ENCODE measurements around the gene YTHDF2. TPM values are rescaled to one million over a fixed set of nuclear protein-coding genes. Genes with fewer than 3 reads are reported as not detected.
"Not testable (repeated sequence)": the region's sequence is repeated elsewhere in the genome, so short reads cannot be mapped to it uniquely, and the experiment has no call there.

The YTHDF2 gene
- total and polyA plus RNA-seq, 8 donors = 17.3 to 40.6 (median 23.6) TPM

DNA sequence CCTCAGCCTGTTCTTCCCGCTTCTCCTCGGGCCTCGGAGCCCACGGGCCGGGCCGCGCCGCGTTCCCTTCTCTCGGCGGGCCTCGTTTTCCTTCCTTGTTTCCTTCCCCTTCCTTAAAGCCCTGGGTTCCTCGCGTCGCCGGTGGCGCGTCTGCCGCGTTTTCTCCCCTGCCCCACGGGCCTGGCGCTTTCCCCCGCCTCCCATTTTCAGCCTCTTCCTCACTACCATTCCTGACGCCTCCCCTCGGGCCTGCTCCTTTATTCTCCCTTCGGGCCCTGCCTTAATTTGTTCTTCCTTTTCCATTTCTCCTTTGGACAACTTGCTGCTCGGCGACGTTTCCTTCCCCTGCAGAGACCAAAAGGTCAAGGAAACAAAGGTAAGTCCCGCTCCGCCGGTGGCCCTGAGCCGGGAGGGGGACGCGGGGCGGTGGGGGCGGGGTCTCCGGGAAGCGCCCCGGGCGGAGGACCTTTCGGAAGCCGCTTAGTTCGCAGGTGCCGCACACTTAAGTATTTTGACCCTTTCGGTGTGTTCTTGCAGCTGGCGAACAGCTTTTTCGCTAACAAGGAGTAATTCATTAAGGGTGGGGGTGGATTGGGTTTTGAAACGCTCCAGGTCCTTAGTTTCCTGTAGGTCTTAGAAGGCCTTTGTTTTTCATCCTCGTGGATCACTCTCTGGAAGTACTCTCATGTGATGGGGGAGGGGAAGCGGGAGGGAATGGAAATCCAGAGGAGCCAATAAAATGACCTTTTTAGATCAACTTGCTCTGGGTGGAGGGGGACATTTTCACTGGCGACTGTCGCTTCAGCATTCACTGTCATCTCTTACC, 780 bp downstream of the YTHDF2 start:
- peaks cover 0 to 37% (median 8%) of the 10 kb centered on the region in 3 donors for H3K36me3 ChIP-seq
- H3K9me3 ChIP-seq = no peaks in the 10 kb centered on the region
- TF ChIP-seq CTCF (IDR thresholded peaks at IDR 0.05) = no peak
- no peak for FAIRE-seq
- intact Hi-C loops (cut with DNase I) = no loop called here
- peak overlapping the region; percentile 95 to 98 (median 97) for H3K4me3 ChIP-seq
- ATAC-seq = peak; percentile 19 to 47 (median 32)
- 0 to 1% methylated on average over 52 to 53 of the region's 53 CpGs for WGBS, 2 donors
- H3K27me3 ChIP-seq = no peaks in the 10 kb centered on the region
- peak in 5 of 6 donors; percentile 28 to 71 (median 46) for DNase-seq
- peaks cover 10 to 38% (median 22%) of the 10 kb centered on the region in 3 donors for H3K4me1 ChIP-seq
- H3K27ac ChIP-seq = peak overlapping the region; percentile 86 to 96 (median 94)

DNA sequence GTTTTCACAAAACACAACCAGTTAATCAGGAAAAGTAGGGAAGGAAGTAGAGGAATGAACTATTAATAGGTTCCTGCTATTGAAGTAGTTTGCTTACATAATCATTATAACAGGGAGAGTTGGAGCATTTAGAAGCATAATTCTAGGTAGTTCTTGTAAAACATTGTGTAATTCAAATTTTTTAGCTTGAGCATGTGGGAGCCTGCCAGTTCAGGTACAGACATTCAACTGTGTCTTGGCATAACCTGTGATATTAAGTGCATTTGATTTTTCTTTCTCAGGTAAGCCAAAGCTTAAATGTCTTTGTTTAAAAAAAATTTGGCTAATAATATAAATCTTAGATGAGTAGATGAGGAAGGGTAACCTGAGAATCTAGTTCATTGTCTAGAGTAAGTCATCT, 3.4 kb downstream of the YTHDF2 start:
- Histone ChIP-seq H3K4me3 (no peak overlapping the region), H3K9me3 (no peaks in the 10 kb centered on the region), H3K27me3 (no peaks in the 10 kb centered on the region), H3K4me1 (peaks cover 20 to 51% (median 22%) of the 10 kb centered on the region in 3 donors), H3K27ac (no peak overlapping the region), H3K36me3 (peaks cover 0 to 57% (median 19%) of the 10 kb centered on the region in 3 donors)
- ATAC-seq = no peak
- intact Hi-C loops (cut with DNase I) = no loop called here
- no peak for FAIRE-seq
- no peak for DNase-seq
- TF ChIP-seq CTCF (IDR thresholded peaks at IDR 0.05) = no peak

DNA sequence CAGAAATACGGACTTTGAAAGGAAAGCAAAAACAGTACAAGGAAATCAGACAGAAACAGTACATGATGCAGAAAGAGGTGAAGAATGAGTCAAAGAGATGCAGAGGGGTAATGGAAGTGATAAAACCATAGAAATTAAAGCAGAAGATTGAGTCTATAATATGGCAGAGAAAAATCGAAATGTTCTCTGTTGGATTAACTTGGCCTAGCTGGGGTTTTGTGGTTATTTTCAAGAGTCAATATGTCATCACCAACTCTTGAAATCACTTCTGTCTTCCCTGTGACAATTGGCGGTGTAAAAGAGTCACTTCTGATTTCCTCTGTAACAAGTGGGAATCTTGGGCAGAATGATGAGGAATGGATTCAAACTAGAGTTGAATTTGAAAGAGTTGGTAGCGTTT, 7.4 kb downstream of the YTHDF2 start:
- intact Hi-C loops (cut with DNase I) = no loop called here
- DNase-seq = no peak
- no peaks in the 10 kb centered on the region for H3K27me3 ChIP-seq
- H3K4me1 ChIP-seq = peaks cover 19 to 48% (median 21%) of the 10 kb centered on the region in 3 donors
- ATAC-seq = no peak
- H3K9me3 ChIP-seq = no peaks in the 10 kb centered on the region
- FAIRE-seq = no peak
- no peak for TF ChIP-seq CTCF (IDR thresholded peaks at IDR 0.05)
- H3K27ac ChIP-seq = no peak overlapping the region
- no peak overlapping the region for H3K4me3 ChIP-seq
- peaks cover 0 to 48% (median 15%) of the 10 kb centered on the region in 3 donors for H3K36me3 ChIP-seq
- 62 to 63% methylated on average over 4 of the region's 4 CpGs for WGBS, 2 donors

DNA sequence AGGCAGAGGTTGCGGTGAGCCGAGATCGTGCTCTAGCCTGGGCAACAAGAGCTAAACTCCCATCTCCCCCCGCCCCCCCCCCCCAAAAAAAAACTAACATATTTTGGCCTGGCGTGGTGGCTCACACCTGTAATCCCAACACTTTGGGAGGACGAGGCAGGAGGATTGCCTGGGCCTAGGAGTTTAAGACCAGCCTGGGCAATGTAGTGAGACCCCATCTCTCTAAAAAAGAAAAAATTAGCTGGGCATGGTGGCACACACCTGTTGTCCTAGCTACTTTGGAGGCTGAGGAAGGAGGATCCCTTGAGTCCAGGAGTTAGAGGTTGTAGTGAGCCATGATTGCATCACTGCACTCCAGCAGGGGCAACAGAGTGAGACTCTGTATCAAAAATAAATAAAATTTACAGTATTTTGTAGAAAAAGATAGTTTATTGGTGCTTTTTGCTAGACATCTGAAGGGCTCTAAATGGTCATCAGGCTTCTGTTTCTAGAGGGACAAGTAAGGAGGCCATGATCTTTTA, 9.0 kb downstream of the YTHDF2 start:
- H3K4me1 ChIP-seq = peaks cover 12 to 41% (median 21%) of the 10 kb centered on the region in 3 donors
- ATAC-seq (no peak), FAIRE-seq (no peak), DNase-seq (no peak)
- peaks cover 0 to 34% (median 15%) of the 10 kb centered on the region in 3 donors for H3K36me3 ChIP-seq
- TF ChIP-seq CTCF (IDR thresholded peaks at IDR 0.05) = no peak
- no peaks in the 10 kb centered on the region for H3K27me3 ChIP-seq
- intact Hi-C loops (cut with DNase I) = no loop called here
- no peak overlapping the region for H3K4me3 ChIP-seq
- no peaks in the 10 kb centered on the region for H3K9me3 ChIP-seq
- 96 to 100% methylated on average over 6 of the region's 6 CpGs for WGBS, 2 donors
- H3K27ac ChIP-seq = no peak overlapping the region

- no peak for ATAC-seq
- Histone ChIP-seq H3K4me1 (peaks cover 24 to 55% (median 37%) of the 10 kb centered on the region in 3 donors), H3K9me3 (no peaks in the 10 kb centered on the region), H3K36me3 (no peaks in the 10 kb centered on the region), H3K27me3 (no peaks in the 10 kb centered on the region), H3K4me3 (no peak overlapping the region), H3K27ac (no peak overlapping the region)
- FAIRE-seq = no peak
- no peak for TF ChIP-seq CTCF (IDR thresholded peaks at IDR 0.05)
- DNase-seq = no peak
- intact Hi-C loops (cut with DNase I) = no loop called here
- 79 to 80% methylated on average over 5 of the region's 5 CpGs for WGBS, 2 donors
These were observed 13.6 kb downstream of the YTHDF2 start for GRCh38 chr1:28750330-28750729.

- intact Hi-C loops (cut with DNase I); ATAC-seq; H3K27ac ChIP-seq; H3K27me3 ChIP-seq; DNase-seq; FAIRE-seq; H3K4me3 ChIP-seq; H3K36me3 ChIP-seq; H3K9me3 ChIP-seq: not testable (repeated sequence)
- 90 to 94% methylated on average over 8 of the region's 8 CpGs for WGBS, 2 donors
- H3K4me1 ChIP-seq = peaks cover 27 to 60% (median 40%) of the 10 kb centered on the region in 3 donors
These were observed 14.1 kb downstream of the YTHDF2 start for GRCh38 chr1:28750771-28751294.
